ENCODE measurements around the gene TSR1.

The TSR1 gene

DNA sequence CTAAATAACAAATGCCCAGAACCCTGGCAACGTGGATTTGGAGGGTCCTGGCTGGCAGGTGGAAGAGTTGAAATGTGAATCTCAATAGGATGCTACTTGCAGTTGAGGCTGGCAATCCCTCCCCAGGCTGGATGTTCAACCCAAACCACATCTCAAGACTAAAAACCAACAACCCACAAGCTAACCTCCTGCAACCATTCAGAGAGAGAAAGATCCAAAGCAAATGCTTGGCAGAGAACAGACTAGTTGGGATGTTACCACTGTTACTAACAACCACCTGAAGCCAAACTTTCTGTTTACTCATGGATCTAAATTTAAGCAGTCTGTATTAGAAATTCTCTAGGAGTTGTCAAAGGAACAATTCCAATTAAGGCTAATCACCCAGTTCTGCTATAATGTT lies 60.5 kb downstream of the TSR1 start:
- peak; percentile 55 for DNase-seq
- peak overlapping the region; percentile 85 for H3K27ac Mint-ChIP-seq
- H3K4me3 Mint-ChIP-seq = peak overlapping the region; percentile 21
- CTCF ChIA-PET = interaction anchor here (0.9 to 2.0 kb wide), 7 partner anchors 9 to 221 kb away, joined by 3 to 8 read pairs (median 4); partner anchors contain the start of gene HIC1
- peaks cover 83% of the 10 kb centered on the region for H3K4me1 Mint-ChIP-seq
- H3K9me3 Mint-ChIP-seq = no peaks in the 10 kb centered on the region
- no peaks in the 10 kb centered on the region for H3K27me3 Mint-ChIP-seq
- peaks cover 61% of the 10 kb centered on the region for H3K36me3 Mint-ChIP-seq

DNA sequence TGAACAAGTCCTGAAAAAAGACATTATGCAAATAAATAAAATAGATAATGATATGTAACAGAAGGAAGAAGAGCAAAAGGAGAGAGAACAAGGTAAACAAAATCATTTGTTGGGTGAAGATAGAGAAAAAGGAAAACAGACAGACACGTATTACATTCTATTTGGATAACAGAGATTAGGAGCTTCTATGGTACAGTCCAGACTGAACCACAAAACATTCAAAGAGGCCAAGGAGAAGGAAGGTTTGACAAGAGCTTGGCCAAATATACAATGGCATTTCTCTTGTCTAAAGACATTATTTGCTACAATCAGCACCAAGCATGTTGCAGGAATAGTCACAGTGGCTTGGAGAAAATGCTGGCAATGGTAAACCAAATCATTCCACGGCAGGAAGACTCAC lies 61.8 kb downstream of the TSR1 start:
- no peak overlapping the region for H3K27ac Mint-ChIP-seq
- no peak overlapping the region for H3K4me3 Mint-ChIP-seq
- CTCF ChIA-PET = no interaction called here
- peaks cover 85% of the 10 kb centered on the region for H3K4me1 Mint-ChIP-seq
- H3K27me3 Mint-ChIP-seq = no peaks in the 10 kb centered on the region
- peaks cover 64% of the 10 kb centered on the region for H3K36me3 Mint-ChIP-seq
- DNase-seq = no peak
- H3K9me3 Mint-ChIP-seq = no peaks in the 10 kb centered on the region

All from activated naive CD4-positive, alpha-beta T cell treated with anti-CD3 and anti-CD28 coated beads, Interleukin-2, amount 10 ng/mL, durations not matched to agents 7 days and 5 days (primary cell).